ENCODE results near the gene TESK2. TPM values are rescaled to one million over a fixed set of nuclear protein-coding genes. Genes with fewer than 3 reads are reported as not detected.

The TESK2 gene
- total and polyA plus RNA-seq, 2 of the 8 experiments (the other 6 are each of a cell fraction or from before 2014, with no cell fraction given) = 10.8 to 12.6 TPM

- TF ChIP-seq E2F6 (IDR thresholded peaks at IDR 0.05) (no peak), ASH2L (IDR thresholded peaks at IDR 0.05; ENCODE audit: low read length) (no peak), GTF2F1 (IDR thresholded peaks at IDR 0.05; ENCODE audit: borderline replicate concordance, low read depth, low read length) (no peak), TAF7 (optimal IDR thresholded peaks at IDR 0.05; ENCODE audit: borderline replicate concordance, low read depth, low read length) (no peak)
Observed at GRCh38 chr1:45536886-45537285, 45.9 kb upstream of the TESK2 start (continued).
